H1 (cell line): Measurements from ENCODE around the gene CORO2B. TPM values are rescaled to one million over a fixed set of nuclear protein-coding genes. Genes with fewer than 3 reads are reported as not detected.

Experiments
- ATF3 ChIP-seq: IDR thresholded peaks from 2 replicates; pipeline ENCODE4 v1.6.1; 2011; ENCODE audit warnings: low read depth, mild to moderate bottlenecking, low read length; ENCODE audit not compliant: insufficient read depth
- CHD7 ChIP-seq: fragments of 300-600 bp; sonication (generic); IDR thresholded peaks from 2 replicates; pipeline ENCODE4 v1.7.1; 2012; ENCODE audit warnings: low read length, moderate library complexity, mild to moderate bottlenecking, inconsistent platforms; ENCODE audit not compliant: insufficient replicate concordance
- CTBP2 ChIP-seq: IDR thresholded peaks from 2 replicates; pipeline ENCODE4 v1.7.0; 2011; ENCODE audit warnings: borderline replicate concordance, mild to moderate bottlenecking, moderate library complexity, mixed read lengths, low read length; ENCODE audit not compliant: insufficient read depth, insufficient read length
- KDM5A ChIP-seq: fragments of 200-600 bp; IDR thresholded peaks from 2 replicates; pipeline ENCODE4 v1.7.1; 2012; ENCODE audit warnings: mild to moderate bottlenecking, low read length, inconsistent platforms, mixed read lengths
- MAX ChIP-seq: IDR thresholded peaks from 2 replicates; pipeline ENCODE4 v1.6.1; 2012; ENCODE audit warnings: inconsistent platforms
- RAD21 ChIP-seq, 2 experiments: IDR thresholded peaks in 1 of 2; conservative IDR thresholded peaks in 1 of 2; 2 replicates each; pipeline ENCODE4 v1.6.1; 2011; ENCODE audit warnings: low read depth in 2 of 2, low read length in 2 of 2, improper control_type of control experiment in 1 of 2, inconsistent platforms in 1 of 2, mild to moderate bottlenecking in 1 of 2, moderate library complexity in 1 of 2
- RNF2 ChIP-seq: fragments of 200-900, 300-1000 bp; sonication (generic); IDR thresholded peaks from 2 replicates; pipeline ENCODE4 v1.7.1; 2016; ENCODE audit warnings: borderline replicate concordance, low read depth, mild to moderate bottlenecking, antibody characterized with exemption, low read length; ENCODE audit not compliant: poor library complexity, severe bottlenecking; ENCODE audit errors: missing control alignments
- SUZ12 ChIP-seq: fragments of 200-600 bp; sonication (generic); IDR thresholded peaks from 2 replicates; pipeline ENCODE4 v1.6.1; 2012; ENCODE audit warnings: mild to moderate bottlenecking, inconsistent platforms, low read length, moderate library complexity, mixed read lengths
- polyA plus RNA-seq, 7 experiments: library from polyadenylated mRNA; depleted of rRNA in 3 of 7; stranded (reverse) in 5 of 7; unstranded in 2 of 7; fragments of >200 nt in 5 of 7; fragments of 200-250 nt in 2 of 7; gene quantifications; 1 replicate in 5 of 7; 2 replicates in 1 of 7; 4 replicates in 1 of 7; pipeline versions ENCODE4 v1.2.1 to v1.2.3, GENCODE V29; 2011 to 2013; ENCODE audit warnings: missing spikeins in 2 of 7, mixed read lengths in 2 of 7
- total RNA-seq: library from RNA; stranded (reverse); fragmentation: NEBNext Ultra II Directional; extraction: Animal tissue kit (Norgen Biotek cat#: 25700); gene quantifications from 2 replicates; pipeline ENCODE4 v1.2.1, GENCODE V29; 2021

The CORO2B gene
- total and polyA plus RNA-seq, 2 of the 8 experiments (the other 6 are each of a cell fraction or from before 2014, with no cell fraction given), result 3.4 to 6.7 TPM

GRCh38 chr15:68666812-68667450 is 88.1 kb downstream of the CORO2B start (continued):
- TF ChIP-seq CHD7 (no peak), CTBP2 (no peak), SUZ12 (no peak), RNF2 (no peak), ATF3 (no peak), KDM5A (no peak), RAD21 (IDR thresholded peaks at IDR 0.05 in 1 of 2, conservative IDR thresholded peaks at IDR 0.05 in 1 of 2; ENCODE audit: low read depth in 2 of 2, low read length in 2 of 2) (no peak), MAX (no peak)
